ENCODE data around the gene EGFL7.
"Not testable (repeated sequence)": the region's sequence is repeated elsewhere in the genome, so short reads cannot be mapped to it uniquely, and the experiment has no call there.

DNA sequence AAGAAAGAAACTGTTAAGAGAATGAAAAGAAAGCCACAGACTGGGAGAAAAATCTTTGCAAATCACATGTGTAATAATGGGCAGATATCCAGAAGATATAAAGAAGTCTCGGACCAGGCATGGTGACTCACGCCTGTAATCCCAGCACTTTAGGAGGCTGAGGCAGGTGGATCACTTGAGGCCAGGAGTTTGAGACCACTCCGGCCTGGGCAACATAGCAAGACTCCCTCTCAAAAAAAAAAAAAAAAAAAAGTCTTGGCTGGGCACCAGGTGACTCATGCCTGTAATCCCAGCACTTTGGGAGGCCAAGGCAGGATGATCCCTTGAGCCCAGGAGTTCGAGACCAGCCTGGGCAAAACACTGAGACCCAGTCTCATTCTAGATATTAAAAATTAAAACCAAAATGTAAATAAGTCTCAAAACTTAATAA is 48.5 kb downstream of the EGFL7 start:
- TF ChIP-seq CTCF, POLR2A (IDR thresholded peaks at IDR 0.05): not testable (repeated sequence)
- TF ChIP-seq POLR2AphosphoS5 (IDR thresholded peaks at IDR 0.05), result peak; percentile 55

All from prostate gland (tissue), 2 donors.